CD4-positive, alpha-beta T cell (primary cell): ENCODE measurements around the gene NPAS3. TPM values are rescaled to one million over a fixed set of nuclear protein-coding genes. Genes with fewer than 3 reads are reported as not detected.

Experiments used
- ATAC-seq: fragments of 200-7000 bp; cut with Tn5 transposase; one replicate; pipeline ENCODE4 v1.10.0; 2022; ENCODE audit warnings: mild to moderate bottlenecking; ENCODE audit not compliant: poor library complexity
- CTCF ChIA-PET: fragments of 350-600 bp; sonication (Branson Sonifier 250); formaldehyde crosslinking; loops from one replicate; lab custom pipeline; 2021; ENCODE audit warnings: antibody characterized with exemption, inconsistent platforms; lab: Charles Lee
- POLR2A ChIA-PET: fragments of 350-600 bp; sonication (Branson Sonifier 250); formaldehyde crosslinking; loops from one replicate; lab custom pipeline; 2021; ENCODE audit warnings: antibody characterized with exemption, inconsistent platforms; lab: Charles Lee
- DNase-seq, 14 experiments: peaks; one replicate each; pipeline ENCODE4 v3.0.0-alpha.2; 2013 to 2020; ENCODE audit warnings: mixed read lengths in 2 of 14
- H3K27ac ChIP-seq, 2 donors: one replicate each; pipeline versions ENCODE4 v1.5.1 to v1.7.0; 2013; ENCODE audit warnings: low read length in 2 of 2, low read depth in 1 of 2, mild to moderate bottlenecking in 1 of 2
- H3K27me3 ChIP-seq, 2 experiments: 1 replicate in 1 of 2; 2 replicates in 1 of 2; pipeline versions ENCODE4 v1.6.1 to v1.7.0; 2013; ENCODE audit warnings: low read length in 2 of 2, control low read depth in 1 of 2, mild to moderate bottlenecking in 1 of 2, moderate library complexity in 1 of 2; ENCODE audit not compliant: insufficient read depth in 2 of 2, control insufficient read depth in 1 of 2
- H3K36me3 ChIP-seq: one replicate; pipeline ENCODE4 v1.6.1; 2013; ENCODE audit warnings: low read length, control low read depth; ENCODE audit not compliant: insufficient read depth
- H3K4me1 ChIP-seq: one replicate; pipeline ENCODE4 v1.6.1; 2013; ENCODE audit warnings: low read length, control low read depth; ENCODE audit not compliant: insufficient read depth
- H3K4me3 ChIP-seq: one replicate; pipeline ENCODE4 v1.5.1; 2013; ENCODE audit warnings: mild to moderate bottlenecking, low read length, moderate library complexity
- H3K9me3 ChIP-seq, 2 experiments: 1 replicate in 1 of 2; 2 replicates in 1 of 2; pipeline versions ENCODE4 v1.6.1 to v1.7.0; 2013; ENCODE audit warnings: low read length in 2 of 2, mild to moderate bottlenecking in 2 of 2, control low read depth in 1 of 2, moderate library complexity in 1 of 2; ENCODE audit not compliant: control insufficient read depth in 1 of 2, insufficient read depth in 1 of 2
- H3K27ac Mint-ChIP-seq: one replicate; pipeline ENCODE4 v1.8.0; 2020; ENCODE audit warnings: mixed read lengths
- H3K27me3 Mint-ChIP-seq: one replicate; pipeline ENCODE4 v1.8.0; 2021; ENCODE audit warnings: mixed read lengths
- H3K36me3 Mint-ChIP-seq: one replicate; pipeline ENCODE4 v1.8.0; 2021; ENCODE audit warnings: low read depth, mixed read lengths
- H3K4me1 Mint-ChIP-seq: one replicate; pipeline ENCODE4 v1.8.0; 2021; ENCODE audit warnings: low read depth, mixed read lengths
- H3K4me3 Mint-ChIP-seq: one replicate; pipeline ENCODE4 v1.8.0; 2020; ENCODE audit warnings: mild to moderate bottlenecking, mixed read lengths
- H3K9me3 Mint-ChIP-seq: one replicate; pipeline ENCODE4 v1.8.0; 2020; ENCODE audit warnings: mixed read lengths
- intact Hi-C, 2 experiments: fragments of 100-400 bp; cut with DNase I in 1 of 2; cut with micrococcal nuclease in 1 of 2; formaldehyde crosslinking; loops; one replicate each; pipeline versions ENCODE4 v1.15.1 to v1.9.0; 2023 to 2025; cut with DNase I, micrococcal nuclease
- total RNA-seq, 174 experiments: library from RNA in 2 of 174; stranded (reverse) in 2 of 174; gene quantifications; one replicate each; pipeline ENCODE4 v1.2.3 and lab custom pipeline; 2021 to 2026
- TF ChIP-seq, protein P1 (sequence below): fragments of 200-600 bp; IDR thresholded peaks from one replicate; pipeline ENCODE4 v1.8.0; 2022; ENCODE audit warnings: antibody characterized with exemption, mild to moderate bottlenecking

The NPAS3 gene
- total RNA-seq, 2 experiments from 2014 or later, result not detected

- peaks cover 4% of the 10 kb centered on the region for H3K27me3 Mint-ChIP-seq
- no peak overlapping the region for H3K27ac ChIP-seq
- H3K4me3 ChIP-seq, result no peak overlapping the region
- H3K27ac Mint-ChIP-seq, result no peak overlapping the region
- H3K36me3 ChIP-seq, result no peaks in the 10 kb centered on the region
- H3K4me1 Mint-ChIP-seq, result no peaks in the 10 kb centered on the region
- intact Hi-C loops, result no loop called here
- POLR2A ChIA-PET, result no interaction called here
- TF ChIP-seq, protein P1, sequence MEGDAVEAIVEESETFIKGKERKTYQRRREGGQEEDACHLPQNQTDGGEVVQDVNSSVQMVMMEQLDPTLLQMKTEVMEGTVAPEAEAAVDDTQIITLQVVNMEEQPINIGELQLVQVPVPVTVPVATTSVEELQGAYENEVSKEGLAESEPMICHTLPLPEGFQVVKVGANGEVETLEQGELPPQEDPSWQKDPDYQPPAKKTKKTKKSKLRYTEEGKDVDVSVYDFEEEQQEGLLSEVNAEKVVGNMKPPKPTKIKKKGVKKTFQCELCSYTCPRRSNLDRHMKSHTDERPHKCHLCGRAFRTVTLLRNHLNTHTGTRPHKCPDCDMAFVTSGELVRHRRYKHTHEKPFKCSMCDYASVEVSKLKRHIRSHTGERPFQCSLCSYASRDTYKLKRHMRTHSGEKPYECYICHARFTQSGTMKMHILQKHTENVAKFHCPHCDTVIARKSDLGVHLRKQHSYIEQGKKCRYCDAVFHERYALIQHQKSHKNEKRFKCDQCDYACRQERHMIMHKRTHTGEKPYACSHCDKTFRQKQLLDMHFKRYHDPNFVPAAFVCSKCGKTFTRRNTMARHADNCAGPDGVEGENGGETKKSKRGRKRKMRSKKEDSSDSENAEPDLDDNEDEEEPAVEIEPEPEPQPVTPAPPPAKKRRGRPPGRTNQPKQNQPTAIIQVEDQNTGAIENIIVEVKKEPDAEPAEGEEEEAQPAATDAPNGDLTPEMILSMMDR, result no peak
- no peaks in the 10 kb centered on the region for H3K9me3 Mint-ChIP-seq
- CTCF ChIA-PET, result no interaction called here
- H3K4me3 Mint-ChIP-seq, result no peak overlapping the region
- no peaks in the 10 kb centered on the region for H3K36me3 Mint-ChIP-seq
- ATAC-seq, result no peak
- H3K4me1 ChIP-seq, result no peaks in the 10 kb centered on the region
- H3K9me3 ChIP-seq, result no peaks in the 10 kb centered on the region
- DNase-seq, result no peak
- no peaks in the 10 kb centered on the region for H3K27me3 ChIP-seq
These were observed 642.2 kb downstream of the NPAS3 start for GRCh38 chr14:33580841-33581240.

- H3K4me3 ChIP-seq, result no peak overlapping the region
- intact Hi-C loops, result no loop called here
- Mint-ChIP-seq H3K4me3 (no peak overlapping the region), H3K27me3 (peaks cover 4% of the 10 kb centered on the region), H3K36me3 (no peaks in the 10 kb centered on the region), H3K4me1 (no peaks in the 10 kb centered on the region), H3K27ac (no peak overlapping the region), H3K9me3 (no peaks in the 10 kb centered on the region)
- ATAC-seq, result no peak
- no peaks in the 10 kb centered on the region for H3K9me3 ChIP-seq
- H3K36me3 ChIP-seq, result no peaks in the 10 kb centered on the region
- ChIA-PET CTCF (no interaction called here), POLR2A (no interaction called here)
- no peaks in the 10 kb centered on the region for H3K4me1 ChIP-seq
- TF ChIP-seq, protein P1, result no peak
- H3K27ac ChIP-seq, result no peak overlapping the region
- no peak for DNase-seq
- peaks cover 0 to 2% of the 10 kb centered on the region in 2 experiments for H3K27me3 ChIP-seq
These were observed 646.0 kb downstream of the NPAS3 start for GRCh38 chr14:33584697-33585096.

DNA sequence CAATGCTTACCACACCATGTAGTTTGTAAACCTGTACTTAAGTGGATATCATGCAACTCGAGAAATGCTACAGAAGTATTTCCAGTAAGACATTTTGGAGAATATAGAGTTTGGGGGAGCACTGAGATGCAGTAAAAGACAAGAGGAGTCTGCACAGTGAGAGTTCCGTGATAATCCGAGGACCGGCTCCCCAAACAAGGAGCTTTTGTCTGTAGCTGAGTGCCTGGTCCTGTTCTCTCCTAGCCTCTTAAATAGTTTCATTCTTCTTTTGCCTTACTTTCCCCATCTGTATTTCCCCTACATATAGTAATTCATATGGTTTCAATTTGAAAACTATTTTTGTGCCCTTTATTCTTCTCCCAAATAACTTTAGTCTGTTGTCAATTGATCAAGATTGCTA lies 648.1 kb downstream of the NPAS3 start:
- ATAC-seq (no peak), DNase-seq (no peak)
- POLR2A ChIA-PET, result no interaction called here
- Mint-ChIP-seq H3K4me3 (no peak overlapping the region), H3K27me3 (peaks cover 4% of the 10 kb centered on the region), H3K9me3 (no peaks in the 10 kb centered on the region), H3K36me3 (no peaks in the 10 kb centered on the region), H3K4me1 (no peaks in the 10 kb centered on the region), H3K27ac (no peak overlapping the region)
- Histone ChIP-seq H3K27me3 (peaks cover 0 to 2% of the 10 kb centered on the region in 2 experiments), H3K4me1 (no peaks in the 10 kb centered on the region), H3K27ac (no peak overlapping the region), H3K36me3 (no peaks in the 10 kb centered on the region), H3K9me3 (no peaks in the 10 kb centered on the region), H3K4me3 (no peak overlapping the region)
- intact Hi-C loops, result no loop called here
- TF ChIP-seq, protein P1, result no peak
- CTCF ChIA-PET, result no interaction called here
